ENCODE results near the gene ZNF883.

Gene ZNF883

GRCh38 chr9:112914524-112914923 is 97.5 kb downstream of the ZNF883 start:
- no peak overlapping the region for H2AFZ ChIP-seq (ENCODE audit: low read length)

GRCh38 chr9:112913326-112913725 is 98.7 kb downstream of the ZNF883 start:
- H3K36me3 ChIP-seq (ENCODE audit: insufficient read depth, low read length), result no peaks in the 10 kb centered on the region
- TF ChIP-seq EZH2 (IDR thresholded peaks at IDR 0.05; ENCODE audit: borderline replicate concordance, low read length) (no peak), CTCF (IDR thresholded peaks at IDR 0.05; ENCODE audit: low read length) (no peak)
- H3K9ac ChIP-seq (ENCODE audit: low read length), result no peak overlapping the region
- no peaks in the 10 kb centered on the region for H3K4me1 ChIP-seq (ENCODE audit: insufficient read depth, low read length, severe bottlenecking)
- no peak overlapping the region for H3K4me2 ChIP-seq (ENCODE audit: low read length)
- H3K79me2 ChIP-seq (ENCODE audit: insufficient read depth, low read length), result no peaks in the 10 kb centered on the region
- H2AFZ ChIP-seq (ENCODE audit: low read length), result no peak overlapping the region
- H3K9me2 ChIP-seq (ENCODE audit: low read depth, low read length), result no peaks in the 10 kb centered on the region
- no peaks in the 10 kb centered on the region for H3K27me3 ChIP-seq (ENCODE audit: insufficient read depth, low read length)
- H3K9me3 ChIP-seq (ENCODE audit: low read length), result no peaks in the 10 kb centered on the region
- no peaks in the 10 kb centered on the region for H4K20me1 ChIP-seq (ENCODE audit: insufficient read depth, low read length)
- no peaks in the 10 kb centered on the region for H3F3A ChIP-seq (ENCODE audit: insufficient read depth, low read length)
- H3K4me3 ChIP-seq (ENCODE audit: low read depth, low read length, poor library complexity, severe bottlenecking), result no peak overlapping the region
- no peak overlapping the region for H3K27ac ChIP-seq (ENCODE audit: low read depth, low read length, poor library complexity, severe bottlenecking)

More at GRCh38 chr9:112914524-112914923, 97.5 kb downstream of the ZNF883 start:
- no peaks in the 10 kb centered on the region for H3K27me3 ChIP-seq (ENCODE audit: insufficient read depth, low read length)
- no peak overlapping the region for H3K4me2 ChIP-seq (ENCODE audit: low read length)
- no peak overlapping the region for H3K4me3 ChIP-seq (ENCODE audit: low read depth, low read length, poor library complexity, severe bottlenecking)
- no peaks in the 10 kb centered on the region for H3K4me1 ChIP-seq (ENCODE audit: insufficient read depth, low read length, severe bottlenecking)
- no peaks in the 10 kb centered on the region for H3F3A ChIP-seq (ENCODE audit: insufficient read depth, low read length)
- H3K9me2 ChIP-seq (ENCODE audit: low read depth, low read length), result no peaks in the 10 kb centered on the region
- H3K36me3 ChIP-seq (ENCODE audit: insufficient read depth, low read length), result no peaks in the 10 kb centered on the region
- TF ChIP-seq EZH2 (IDR thresholded peaks at IDR 0.05; ENCODE audit: borderline replicate concordance, low read length) (no peak), CTCF (IDR thresholded peaks at IDR 0.05; ENCODE audit: low read length) (no peak)
- no peaks in the 10 kb centered on the region for H4K20me1 ChIP-seq (ENCODE audit: insufficient read depth, low read length)
- H3K27ac ChIP-seq (ENCODE audit: low read depth, low read length, poor library complexity, severe bottlenecking), result no peak overlapping the region
- no peaks in the 10 kb centered on the region for H3K9me3 ChIP-seq (ENCODE audit: low read length)
- no peaks in the 10 kb centered on the region for H3K79me2 ChIP-seq (ENCODE audit: insufficient read depth, low read length)
- H3K9ac ChIP-seq (ENCODE audit: low read length), result no peak overlapping the region

GRCh38 chr9:112912636-112913035 is 99.4 kb downstream of the ZNF883 start:
- H4K20me1 ChIP-seq (ENCODE audit: insufficient read depth, low read length), result no peaks in the 10 kb centered on the region
- H3K9me2 ChIP-seq (ENCODE audit: low read depth, low read length), result no peaks in the 10 kb centered on the region
- H3K4me2 ChIP-seq (ENCODE audit: low read length), result no peak overlapping the region
- no peak overlapping the region for H2AFZ ChIP-seq (ENCODE audit: low read length)
- H3K27me3 ChIP-seq (ENCODE audit: insufficient read depth, low read length), result no peaks in the 10 kb centered on the region
- no peak overlapping the region for H3K9ac ChIP-seq (ENCODE audit: low read length)
- H3F3A ChIP-seq (ENCODE audit: insufficient read depth, low read length), result no peaks in the 10 kb centered on the region
- no peaks in the 10 kb centered on the region for H3K36me3 ChIP-seq (ENCODE audit: insufficient read depth, low read length)
- no peak overlapping the region for H3K4me3 ChIP-seq (ENCODE audit: low read depth, low read length, poor library complexity, severe bottlenecking)
- H3K27ac ChIP-seq (ENCODE audit: low read depth, low read length, poor library complexity, severe bottlenecking), result no peak overlapping the region
- H3K4me1 ChIP-seq (ENCODE audit: insufficient read depth, low read length, severe bottlenecking), result no peaks in the 10 kb centered on the region
- no peak for TF ChIP-seq CTCF (IDR thresholded peaks at IDR 0.05; ENCODE audit: low read length)
- no peak for TF ChIP-seq EZH2 (IDR thresholded peaks at IDR 0.05; ENCODE audit: borderline replicate concordance, low read length)
- no peaks in the 10 kb centered on the region for H3K9me3 ChIP-seq (ENCODE audit: low read length)
- H3K79me2 ChIP-seq (ENCODE audit: insufficient read depth, low read length), result no peaks in the 10 kb centered on the region

Measured in OCI-LY1 (cell line).